ENCODE data around the gene PRKG1.

DNA sequence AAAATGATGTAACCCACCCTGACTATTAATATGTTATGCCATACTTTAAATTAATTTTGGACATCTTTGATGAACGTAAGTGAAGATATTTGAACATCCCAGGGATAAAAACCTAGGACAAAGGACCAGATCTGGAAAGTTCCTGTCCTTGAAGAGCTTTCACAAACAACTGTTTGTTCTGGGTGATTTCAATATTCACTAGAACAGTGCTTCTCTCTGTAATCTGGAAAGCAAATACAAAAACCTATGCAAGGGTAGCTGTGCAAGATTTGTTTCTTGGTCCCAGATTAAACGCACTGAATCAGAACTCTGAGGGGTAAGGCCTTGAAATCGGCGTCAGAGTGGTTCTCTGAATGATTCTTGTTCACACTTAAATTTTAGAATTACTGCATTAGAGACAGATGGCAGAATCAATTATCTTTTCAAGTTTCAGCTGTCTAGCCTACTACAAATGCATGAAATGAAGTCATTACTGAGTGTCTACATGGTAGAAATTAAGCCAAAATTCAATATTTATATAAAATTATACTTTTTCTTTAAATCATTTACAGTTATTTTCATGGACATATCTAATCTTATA, 694.7 kb downstream of the PRKG1 start:
- TF ChIP-seq POLR2AphosphoS5 (IDR thresholded peaks at IDR 0.05; ENCODE audit: low read depth, low read length) (no peak), POLR2A (IDR thresholded peaks at IDR 0.05; ENCODE audit: low read depth, low read length) (no peak)
